IPS-NIHi7 (cell line): ENCODE measurements around the gene CA10.
A peak's percentile ranks its signal among the peaks of the same experiment; 100 is the strongest.

Source experiments
- DNase-seq: peaks from one replicate; pipeline ENCODE4 v3.0.0; 2012; ENCODE audit warnings: mixed read lengths; ENCODE audit errors: extremely low spot score

The CA10 gene

DNA sequence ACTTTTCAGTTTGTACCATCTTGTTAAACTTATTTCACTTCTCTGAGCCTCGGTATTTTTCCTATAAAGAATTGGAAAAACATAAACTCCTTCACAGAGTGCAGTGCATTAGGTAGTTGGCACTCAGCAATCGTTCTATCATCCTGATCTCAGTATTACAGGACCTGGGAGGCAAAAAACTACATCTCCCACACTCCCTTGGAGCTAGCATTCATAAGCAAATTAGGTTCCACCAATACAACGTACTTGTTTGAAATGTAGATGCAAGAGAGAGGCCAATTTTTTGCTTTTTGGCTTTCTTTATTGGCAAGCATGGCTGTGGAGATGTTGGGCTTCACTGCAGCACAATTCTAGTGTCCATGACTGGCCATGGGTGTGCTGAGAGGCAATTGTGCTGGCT lies 285.2 kb downstream of the CA10 start:
- peak; percentile 20 for DNase-seq

DNA sequence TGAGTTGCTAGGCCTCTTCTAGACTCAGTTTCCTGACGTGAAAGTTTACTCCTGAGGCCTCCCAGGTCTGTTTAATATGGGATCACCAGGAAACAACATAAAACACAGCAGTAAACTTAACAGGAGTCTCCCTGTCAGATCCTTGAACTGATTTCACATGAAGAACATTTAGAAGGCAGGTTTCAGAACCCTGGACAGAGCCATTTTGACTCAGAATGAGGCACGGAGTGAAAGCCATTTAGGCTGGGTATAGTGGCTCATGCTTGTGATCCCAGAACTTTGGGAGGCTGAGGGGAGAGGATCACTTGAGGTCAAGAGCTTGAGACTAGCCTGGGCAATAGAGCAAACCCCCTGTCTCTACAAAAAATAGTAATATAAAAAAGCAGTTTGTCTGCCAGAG lies 289.1 kb downstream of the CA10 start:
- DNase-seq, result peak; percentile 43

DNA sequence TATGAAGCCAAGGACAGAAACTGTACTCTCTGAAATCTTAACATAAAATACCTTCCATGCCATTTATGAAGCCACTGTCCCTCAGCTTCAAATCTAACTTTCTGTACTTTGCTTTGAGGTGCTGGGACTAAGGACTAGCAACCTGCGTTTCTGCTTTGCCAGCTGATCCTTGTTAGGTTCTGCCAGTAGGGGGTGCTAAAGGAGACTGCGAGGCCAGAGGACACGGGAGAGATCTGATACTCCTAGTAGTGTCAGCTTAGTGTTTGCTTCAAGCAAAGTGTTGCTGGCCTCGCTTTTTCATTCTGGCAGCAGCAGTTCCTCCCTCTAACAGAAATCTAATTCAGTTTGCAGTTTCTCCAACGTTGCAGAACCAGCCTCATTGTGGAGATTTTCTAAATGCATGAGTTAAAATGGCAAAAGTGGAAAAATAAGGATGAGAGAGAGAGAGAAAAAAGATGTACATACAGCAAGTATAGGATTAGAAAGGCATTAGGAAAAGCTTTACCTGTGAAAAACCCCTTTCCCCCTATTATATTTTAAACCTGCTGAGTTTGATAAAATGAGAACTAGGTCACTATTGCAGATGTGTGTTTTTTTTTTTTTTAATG lies 297.5 kb downstream of the CA10 start:
- DNase-seq, result peak; percentile 84

DNA sequence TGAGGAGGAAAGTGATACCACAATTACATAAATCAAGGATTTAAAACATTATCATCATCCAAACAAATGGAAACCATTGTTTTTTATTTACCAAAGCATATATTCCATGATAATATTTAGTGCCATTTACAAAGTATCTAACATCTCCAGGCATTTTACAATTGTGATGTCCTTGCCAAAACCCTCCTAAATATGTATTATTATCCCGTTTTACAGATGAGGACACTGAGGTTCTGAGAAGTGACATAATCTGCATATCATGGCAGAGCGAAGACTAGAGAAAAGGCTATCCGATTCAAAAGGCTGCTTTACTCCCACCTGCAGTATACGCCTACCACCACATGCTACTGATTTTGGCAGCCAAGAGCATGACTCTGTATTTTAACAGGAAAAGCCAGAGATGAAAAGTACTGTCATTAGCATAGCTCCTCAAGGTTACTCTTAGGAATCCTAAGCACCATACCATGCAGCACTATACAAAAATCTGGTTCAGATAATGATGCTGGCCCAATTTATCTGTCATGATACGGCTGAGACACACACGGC lies 301.4 kb downstream of the CA10 start:
- peak; percentile 20 for DNase-seq

DNA sequence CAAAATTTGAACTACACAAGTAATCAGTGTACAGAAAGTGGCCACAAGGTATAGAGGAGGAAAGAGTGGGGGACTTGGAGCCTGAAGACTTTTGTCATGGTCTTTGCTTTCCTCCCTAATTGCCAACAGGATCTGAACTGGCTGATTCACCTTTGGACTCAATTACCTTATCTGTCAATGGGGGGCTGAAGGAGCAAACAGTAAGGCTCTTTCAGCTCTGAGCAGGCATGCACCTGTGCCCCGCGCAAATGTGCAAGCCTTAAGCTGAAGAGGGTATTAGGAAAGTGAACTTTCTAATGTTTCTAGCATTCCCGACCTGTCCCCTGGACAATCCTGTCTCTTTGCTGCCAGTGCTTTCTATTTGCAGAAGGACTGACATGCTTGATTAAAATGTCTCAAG lies 302.7 kb downstream of the CA10 start:
- no peak for DNase-seq

DNA sequence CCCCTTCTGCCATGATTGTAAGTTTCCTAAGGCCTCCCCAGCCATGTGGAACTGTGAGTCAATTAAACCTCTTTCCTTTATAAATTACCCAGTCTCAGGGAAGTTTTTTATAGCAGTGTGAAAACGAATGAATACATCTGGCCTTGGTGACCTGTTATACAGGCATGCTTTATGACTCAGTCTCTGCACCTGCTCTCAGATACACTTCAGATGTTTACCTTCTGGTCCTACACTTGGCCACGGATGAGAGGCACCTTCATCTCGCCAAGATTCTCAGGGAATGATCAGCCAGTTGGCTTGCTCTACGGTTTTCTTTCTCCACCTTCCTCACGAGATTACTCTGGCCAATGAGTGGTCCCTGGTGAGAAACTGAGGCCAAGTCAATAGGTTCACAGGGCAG lies 304.7 kb downstream of the CA10 start:
- no peak for DNase-seq

- DNase-seq, result no peak
Measured at GRCh38 chr17:51852603-51853002, 305.9 kb downstream of the CA10 start.

DNA sequence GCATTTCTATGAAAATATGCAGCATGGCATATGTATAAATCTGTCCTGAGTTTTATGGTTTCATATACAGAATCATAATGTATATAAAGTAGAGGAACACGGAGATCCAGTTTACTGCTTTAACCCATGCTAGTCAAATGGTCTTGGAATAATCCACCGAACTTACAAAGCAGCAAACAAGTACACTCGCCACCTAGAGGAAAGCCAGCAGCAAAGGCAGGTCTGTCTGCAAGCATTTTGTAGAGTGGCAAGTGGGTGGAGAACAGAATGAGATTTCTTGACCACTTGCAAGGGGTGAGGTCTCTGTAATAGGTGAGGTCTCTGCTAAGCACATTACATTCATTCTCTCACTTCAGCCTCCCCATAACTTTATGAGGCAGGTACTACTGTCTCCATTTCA lies 308.3 kb downstream of the CA10 start:
- DNase-seq, result peak; percentile 33

DNA sequence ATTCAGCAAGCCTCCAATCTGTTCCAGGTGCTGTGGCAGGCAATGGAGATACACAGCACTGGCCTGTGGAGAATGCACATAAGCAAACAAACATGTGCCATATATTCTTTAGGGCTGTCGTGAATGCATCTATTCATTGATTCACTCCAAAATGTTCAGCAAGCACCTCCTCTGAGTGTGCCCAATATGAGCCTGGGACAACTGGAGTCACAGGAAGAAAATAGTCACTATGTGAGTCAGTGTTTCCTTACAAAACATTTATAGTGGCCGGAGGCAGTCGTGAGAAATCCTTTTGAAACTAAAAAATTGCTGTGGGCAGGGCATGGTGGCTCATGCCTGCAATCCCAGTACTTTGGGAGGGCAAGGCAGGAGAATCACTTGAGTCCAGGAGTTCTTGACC lies 310.1 kb downstream of the CA10 start:
- no peak for DNase-seq

- no peak for DNase-seq
Measured at GRCh38 chr17:51846566-51846965, 311.9 kb downstream of the CA10 start.

GRCh38 chr17:51845776-51846175 lies 312.7 kb downstream of the CA10 start:
- DNase-seq, result no peak

- DNase-seq, result no peak
Measured at GRCh38 chr17:51842763-51843162, 315.8 kb downstream of the CA10 start.

DNA sequence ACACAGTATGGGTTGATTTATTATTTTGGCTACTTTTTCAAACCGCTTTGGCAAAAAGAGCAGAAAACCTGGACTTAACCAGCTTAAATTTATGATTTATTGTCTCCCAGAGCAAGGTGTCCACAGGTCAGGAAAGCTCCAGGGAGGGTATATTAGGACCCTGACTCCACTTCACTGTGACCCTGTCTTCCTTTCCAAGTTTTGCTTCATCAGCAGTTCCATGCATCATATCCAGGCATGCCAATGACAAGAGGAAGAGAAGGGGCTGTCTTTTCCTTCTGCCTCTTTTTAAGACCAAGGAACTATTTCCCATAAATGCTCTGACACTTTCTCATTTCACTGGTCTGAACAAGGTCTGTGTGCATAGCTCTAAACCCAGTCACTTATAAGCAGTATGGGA lies 316.8 kb downstream of the CA10 start:
- no peak for DNase-seq

GRCh38 chr17:51840688-51841087 lies 317.8 kb downstream of the CA10 start:
- no peak for DNase-seq

DNA sequence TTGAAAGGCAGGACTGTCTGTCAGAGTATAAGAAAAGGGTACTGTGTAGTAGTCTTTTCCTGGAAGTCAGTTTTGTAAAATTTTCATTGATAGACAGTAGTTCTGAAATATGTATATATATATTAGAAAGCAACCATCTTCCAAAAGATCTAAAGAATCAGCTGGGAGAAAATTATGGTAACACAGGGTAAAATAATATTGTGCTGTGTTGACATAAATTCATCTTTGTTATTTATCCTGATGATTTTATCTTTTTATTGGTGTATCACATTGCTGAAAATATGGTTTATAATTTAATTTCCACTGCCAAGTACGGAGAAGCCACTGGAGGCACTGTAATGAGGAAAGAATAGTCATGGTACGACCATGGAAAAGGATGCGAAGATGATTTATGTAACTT lies 324.9 kb downstream of the CA10 start:
- no peak for DNase-seq

GRCh38 chr17:51833045-51833444 lies 325.5 kb downstream of the CA10 start:
- peak; percentile 15 for DNase-seq

- DNase-seq, result no peak
Measured at GRCh38 chr17:51830886-51831285, 327.6 kb downstream of the CA10 start.

- no peak for DNase-seq
Measured at GRCh38 chr17:51830451-51830850, 328.1 kb downstream of the CA10 start.

DNA sequence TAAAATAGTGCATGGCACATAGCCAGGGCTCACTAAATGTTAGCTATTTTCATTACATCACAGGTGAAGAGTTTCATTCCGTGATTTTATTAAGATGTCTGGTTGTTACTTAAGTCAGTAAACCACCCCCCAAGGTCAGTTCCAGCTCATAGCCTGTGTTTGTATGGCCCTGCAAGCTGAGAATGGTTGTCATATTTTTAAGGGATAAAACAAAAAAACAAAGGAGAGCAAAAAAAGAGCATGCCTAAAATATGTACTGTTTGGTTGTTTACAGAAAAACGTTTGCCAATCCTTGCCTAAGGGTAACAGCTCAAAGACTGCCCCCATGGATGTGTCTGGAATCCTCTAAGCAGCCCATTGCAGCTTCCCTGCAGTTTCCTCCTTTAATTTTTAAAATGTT lies 329.6 kb downstream of the CA10 start:
- DNase-seq, result no peak

DNA sequence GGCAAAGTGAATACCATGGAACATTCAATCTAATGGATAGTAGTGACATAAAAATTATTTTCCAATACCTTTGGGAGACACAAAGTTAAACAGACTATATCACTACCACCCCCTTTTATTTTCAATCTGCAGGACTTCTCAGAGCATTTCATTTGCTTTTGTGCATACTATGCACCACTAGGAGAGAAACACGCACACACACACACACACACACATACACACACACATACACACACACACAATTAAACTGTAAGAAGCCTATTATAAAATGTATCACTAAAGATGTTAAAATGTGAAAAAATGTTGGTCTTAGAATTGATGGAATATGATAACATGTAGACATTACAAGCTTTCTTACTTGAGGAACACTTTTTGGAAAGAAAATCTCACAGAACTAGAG lies 331.4 kb downstream of the CA10 start:
- no peak for DNase-seq

DNA sequence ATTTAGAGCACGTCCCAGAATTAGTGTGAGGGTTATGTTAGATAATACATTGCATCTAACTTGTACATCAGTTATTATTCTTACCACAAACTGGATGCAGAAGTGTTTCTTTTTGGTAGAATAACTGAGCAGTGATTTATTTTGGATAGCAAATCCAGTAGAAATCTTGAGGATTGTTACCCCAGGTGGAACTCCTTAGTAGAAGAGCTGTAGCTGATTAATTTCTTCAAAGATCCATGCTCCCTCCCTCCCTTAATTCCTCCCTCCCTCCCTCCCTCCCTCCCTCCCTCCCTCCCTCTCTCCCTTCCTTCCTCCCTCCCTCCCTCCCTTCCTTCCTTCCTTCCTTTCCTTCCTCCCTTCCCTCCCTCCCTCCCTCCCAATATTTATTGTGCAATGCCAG lies 337.7 kb downstream of the CA10 start:
- DNase-seq, result no peak

- DNase-seq, result no peak
Measured at GRCh38 chr17:51820252-51820651, 338.3 kb downstream of the CA10 start.

DNA sequence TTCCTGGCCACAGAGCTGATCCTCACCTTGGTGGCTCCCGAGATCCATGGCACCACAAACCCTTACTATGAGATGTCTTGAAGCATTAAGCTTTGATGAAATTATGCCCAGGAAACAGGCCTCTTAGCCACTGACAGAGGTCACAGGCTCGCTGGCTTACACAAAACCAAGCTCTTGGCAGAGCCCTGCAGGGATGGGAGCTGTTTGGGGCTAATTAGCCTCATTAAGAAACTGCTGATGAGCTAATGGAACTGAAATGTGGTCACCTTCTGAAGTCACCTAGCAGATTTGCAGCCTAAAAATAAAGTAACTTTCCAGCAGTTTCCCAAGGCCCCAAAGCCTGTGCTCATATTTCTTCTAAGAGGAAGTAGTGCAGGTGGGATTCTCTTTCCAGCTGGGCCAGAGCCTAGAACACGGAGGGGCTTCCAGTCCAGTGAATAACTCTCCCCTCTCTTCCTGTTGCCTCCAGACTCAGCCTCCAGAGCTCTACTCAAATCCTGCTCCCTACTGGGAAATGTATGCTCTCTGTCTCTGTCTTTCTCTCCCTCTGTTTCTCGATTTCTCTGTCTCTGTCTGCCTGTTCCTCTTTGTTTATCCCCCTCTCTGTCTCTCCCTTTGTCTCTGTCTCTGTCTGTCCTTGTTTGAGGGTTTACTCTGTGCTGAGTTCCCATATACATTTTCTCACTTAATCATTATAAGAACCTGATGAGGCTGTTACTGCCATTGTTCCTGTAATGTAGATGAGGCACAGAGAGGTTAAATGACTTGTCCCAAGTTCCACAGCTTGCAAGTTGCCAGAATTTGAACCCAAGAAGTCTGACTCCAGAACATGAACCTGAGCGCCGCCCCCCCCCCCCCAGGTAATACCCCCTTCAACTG lies 338.9 kb downstream of the CA10 start:
- DNase-seq, result no peak
